GM15510 (cell line): ENCODE results near the gene HEATR3.

ENCODE experiments used
- POLR2A ChIP-seq: IDR thresholded peaks from 3 replicates; pipeline ENCODE4 v1.6.1; 2011; ENCODE audit warnings: borderline replicate concordance; ENCODE audit not compliant: insufficient read length; ENCODE audit errors: extremely low read depth

The HEATR3 gene

DNA sequence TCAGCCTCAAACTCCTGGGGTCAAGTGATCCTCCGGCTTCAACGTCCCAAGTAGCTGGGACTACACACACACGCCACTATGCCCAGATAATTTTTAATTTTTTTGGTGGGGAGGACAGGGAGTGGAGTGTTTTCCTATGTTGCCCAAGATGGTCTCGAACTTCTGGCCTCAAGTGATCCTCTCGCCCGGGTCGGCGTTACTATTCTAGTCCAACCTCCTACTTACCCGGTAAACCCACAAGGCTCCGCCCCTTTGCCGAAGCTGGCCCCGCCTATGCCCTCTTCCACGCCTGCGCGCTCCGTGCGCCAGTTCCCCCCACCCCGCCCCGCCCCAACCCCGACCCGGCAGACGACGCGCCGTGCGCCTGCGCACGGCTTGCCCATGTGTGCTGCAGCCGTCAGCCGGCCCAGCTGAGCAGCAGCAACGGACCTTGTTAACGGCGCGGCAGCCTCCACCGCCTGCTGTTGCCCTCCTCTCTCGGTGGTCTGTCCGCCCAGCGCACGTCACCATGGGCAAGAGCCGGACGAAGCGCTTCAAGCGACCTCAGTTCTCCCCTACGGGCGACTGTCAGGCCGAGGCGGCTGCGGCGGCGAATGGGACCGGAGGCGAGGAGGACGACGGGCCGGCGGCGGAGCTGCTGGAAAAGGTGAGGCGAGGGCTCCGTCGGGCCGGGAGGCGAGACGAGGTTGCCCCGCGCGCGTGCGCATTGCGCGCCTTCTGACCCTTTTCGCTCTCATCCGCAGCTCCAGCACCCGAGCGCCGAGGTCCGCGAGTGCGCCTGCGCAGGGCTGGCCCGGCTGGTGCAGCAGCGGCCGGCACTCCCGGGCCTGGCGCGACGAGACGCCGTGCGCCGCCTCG is at the start of gene HEATR3:
Gene HEATR3 (plus strand): TSS at position 347 of the 858 bp plus-strand sequence. CDS start 162 bp downstream, at position 509.
- peak; percentile 82 for TF ChIP-seq POLR2A

DNA sequence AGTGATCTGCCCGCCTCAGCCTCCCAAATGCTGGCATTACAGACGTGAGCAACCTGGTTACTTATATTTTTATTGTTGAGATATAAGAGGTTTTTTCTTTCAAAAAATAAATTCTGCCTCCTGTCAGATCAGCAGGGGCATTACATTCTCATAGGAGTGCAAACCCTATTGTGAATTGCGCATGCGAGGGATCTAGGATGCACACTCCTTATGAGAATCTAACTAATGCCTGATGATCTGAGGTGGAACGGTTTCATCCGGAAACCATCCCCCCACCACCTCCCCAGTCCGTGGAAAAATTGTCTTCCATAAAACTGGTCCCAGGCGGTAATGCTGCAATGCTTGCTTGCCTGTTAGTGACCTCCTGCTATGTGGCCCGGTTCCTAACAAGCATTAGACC is 48.2 kb upstream of the HEATR3 start:
- no peak for TF ChIP-seq POLR2A

DNA sequence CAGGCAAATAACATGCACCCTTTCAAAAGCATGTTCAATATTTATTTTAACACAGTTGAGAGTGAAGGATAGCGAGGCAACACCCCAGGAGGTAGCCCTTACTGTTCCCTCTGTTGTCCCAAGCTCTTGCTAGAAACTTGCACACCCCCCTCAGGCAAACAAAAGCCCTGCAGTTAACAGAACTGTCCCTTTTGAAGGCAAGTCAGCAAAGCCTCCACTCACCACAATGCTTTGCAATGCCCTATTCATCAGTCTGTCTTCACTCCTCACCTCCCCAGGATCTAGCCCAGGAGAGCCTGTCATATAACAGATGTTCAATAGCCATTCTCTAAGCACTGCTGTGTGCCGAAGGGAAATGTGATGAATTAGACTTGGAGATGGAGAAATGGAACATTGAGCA is 44.2 kb upstream of the HEATR3 start:
- no peak for TF ChIP-seq POLR2A

- no peak for TF ChIP-seq POLR2A
These were observed 42.1 kb upstream of the HEATR3 start for GRCh38 chr16:50023641-50024040.

GRCh38 chr16:50024207-50024606 is 41.6 kb upstream of the HEATR3 start:
- TF ChIP-seq POLR2A = no peak

GRCh38 chr16:50024684-50025536 is 40.9 kb upstream of the HEATR3 start, which contains the start of gene CNEP1R1:
CNEP1R1 (plus strand) TSS chr16:50025225; CDS start chr16:50025316, 91 bp downstream.
- peak; percentile 70 for TF ChIP-seq POLR2A

GRCh38 chr16:50025537-50025931 is 40.2 kb upstream of the HEATR3 start:
- TF ChIP-seq POLR2A = no peak

DNA sequence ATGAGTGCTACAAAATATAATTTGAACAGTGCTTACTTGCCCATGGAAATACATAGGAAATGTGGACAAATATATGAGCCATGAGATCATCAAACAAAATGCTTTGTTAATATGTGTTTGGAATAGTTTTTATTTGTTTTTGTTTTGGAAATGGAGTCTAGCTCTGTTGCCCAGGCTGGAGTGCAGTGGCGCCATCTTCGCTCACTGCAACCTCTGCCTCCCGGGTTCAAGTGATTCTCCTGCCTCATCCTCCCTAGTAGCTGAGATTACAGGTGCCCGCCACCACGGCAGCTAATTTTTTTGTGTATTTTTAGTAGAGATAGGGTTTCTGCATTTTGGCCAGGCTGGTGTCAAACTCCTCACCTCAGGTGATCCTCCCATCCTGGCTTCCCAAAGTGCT is 37.9 kb upstream of the HEATR3 start:
- TF ChIP-seq POLR2A = no peak

- TF ChIP-seq POLR2A = no peak
These were observed 30.2 kb upstream of the HEATR3 start for GRCh38 chr16:50035468-50035992.

DNA sequence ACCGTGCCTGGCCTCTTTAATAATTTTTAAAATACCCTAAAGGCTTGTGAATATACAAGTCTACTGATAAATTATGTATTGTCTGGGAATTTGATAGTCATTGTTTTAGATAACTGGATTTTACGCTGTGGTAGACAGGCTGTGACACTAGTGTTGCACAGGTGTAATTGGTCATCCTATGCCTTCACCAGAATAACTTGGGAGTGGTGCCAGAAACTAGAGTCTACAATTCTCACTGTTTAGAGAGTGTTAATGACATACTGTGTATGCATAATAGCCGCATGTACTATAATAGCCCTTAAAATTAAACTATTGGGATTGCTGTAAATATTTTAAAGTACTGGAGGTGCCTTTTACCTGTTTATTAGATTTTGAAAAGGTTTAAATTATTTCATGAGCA is 29.3 kb upstream of the HEATR3 start:
- TF ChIP-seq POLR2A = no peak

DNA sequence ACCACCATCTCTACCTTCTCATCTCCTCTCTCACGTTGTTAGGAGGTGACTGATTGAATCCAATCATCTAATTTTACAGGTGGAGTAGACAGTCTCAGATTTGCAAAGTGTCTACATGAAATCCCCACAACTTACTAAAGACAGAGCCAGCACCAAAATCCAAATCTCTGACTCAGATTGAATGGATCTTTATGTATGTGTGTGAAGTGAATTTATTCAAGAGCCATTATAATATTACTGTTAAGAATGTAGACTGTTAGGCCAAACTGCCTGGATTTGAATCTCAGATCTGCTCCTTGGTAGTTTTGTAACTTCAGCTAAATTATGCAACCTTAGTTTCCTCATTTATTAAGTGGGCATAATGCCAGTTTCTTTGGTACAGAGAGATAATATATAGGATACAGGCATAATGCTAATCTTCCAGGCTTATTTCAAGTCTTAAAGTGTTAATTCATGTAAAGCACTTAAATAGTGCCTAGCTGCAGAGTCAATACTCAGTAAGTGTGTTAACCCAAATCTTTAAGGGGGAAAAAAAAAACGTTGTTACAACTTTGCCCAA is 28.0 kb upstream of the HEATR3 start:
- no peak for TF ChIP-seq POLR2A

DNA sequence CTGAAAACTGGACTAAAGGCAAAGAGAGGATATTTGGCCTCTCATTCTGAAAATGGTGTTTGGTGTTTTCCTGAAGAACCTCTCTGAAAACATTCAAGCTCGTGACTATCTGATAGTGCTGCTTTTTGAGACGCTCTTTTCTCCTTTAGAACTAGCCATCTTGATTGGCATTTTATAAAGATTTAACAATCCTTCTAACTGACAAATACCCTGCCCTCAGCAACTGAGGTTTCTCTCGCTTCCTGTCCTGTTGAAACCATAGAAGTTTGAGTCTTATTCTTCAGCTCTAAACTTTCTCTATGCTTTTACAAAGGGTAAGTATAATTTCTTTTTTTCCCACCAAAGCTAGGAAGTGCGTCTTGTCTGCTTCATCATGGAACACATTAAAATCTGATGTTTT is 27.5 kb upstream of the HEATR3 start:
- TF ChIP-seq POLR2A = no peak

DNA sequence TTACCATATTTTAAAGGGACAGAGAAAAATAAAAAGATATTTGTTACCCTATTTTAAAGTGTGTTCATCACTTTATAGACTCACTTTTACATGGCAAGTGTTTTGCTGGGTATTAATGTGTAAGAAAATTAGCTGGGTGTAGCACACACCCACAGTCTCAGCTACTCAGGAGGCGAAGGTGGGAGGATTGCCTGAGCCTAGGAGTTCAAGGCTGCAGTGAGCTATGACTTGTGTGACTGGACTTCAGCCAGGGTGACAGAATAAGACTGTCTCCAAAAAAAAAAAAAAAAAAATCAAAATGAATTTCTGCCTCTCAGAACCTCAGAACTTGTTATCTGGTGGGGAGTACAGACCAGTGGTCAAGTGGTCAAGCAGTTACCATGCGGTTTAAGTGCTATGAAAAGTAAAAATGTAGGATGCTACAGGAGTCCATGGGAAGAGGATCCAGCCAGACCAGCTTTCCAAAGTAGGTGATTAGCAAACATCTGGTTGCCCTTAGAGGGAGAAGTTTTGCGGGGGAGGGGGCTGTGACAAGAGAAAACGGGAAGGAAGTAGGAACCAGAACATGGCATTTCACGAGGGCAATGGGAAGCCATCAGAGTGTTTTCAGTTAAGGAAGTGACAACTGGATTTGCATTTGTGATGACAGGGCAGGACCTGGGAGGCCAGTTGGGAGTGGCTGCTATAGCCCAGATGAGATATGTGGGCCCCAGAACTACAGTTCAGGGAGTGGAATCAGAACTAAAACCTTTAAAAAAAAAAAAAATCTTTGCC is 26.8 kb upstream of the HEATR3 start:
- TF ChIP-seq POLR2A = no peak

DNA sequence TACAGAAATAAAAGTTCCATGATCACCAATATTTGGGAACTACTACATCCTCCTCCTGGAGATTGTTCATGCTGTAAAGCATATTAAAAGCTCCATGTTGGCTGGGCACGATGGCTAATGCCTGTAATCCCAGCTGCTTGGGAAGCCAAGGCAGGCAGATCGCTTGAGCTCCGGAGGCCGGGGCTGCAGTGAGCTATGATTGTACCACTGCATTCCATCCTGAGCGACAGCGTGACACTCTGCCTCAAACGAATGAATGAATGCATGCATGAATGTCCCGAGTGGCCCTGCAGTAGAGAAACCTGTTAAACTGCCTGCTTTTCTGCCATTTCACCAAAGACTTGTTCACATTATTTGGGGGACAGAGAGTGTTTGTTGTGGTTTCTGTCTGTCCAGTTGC is 25.8 kb upstream of the HEATR3 start:
- no peak for TF ChIP-seq POLR2A

GRCh38 chr16:50040710-50041109 is 25.1 kb upstream of the HEATR3 start:
- TF ChIP-seq POLR2A = no peak

- TF ChIP-seq POLR2A = no peak
These were observed 22.4 kb upstream of the HEATR3 start for GRCh38 chr16:50043358-50043757.
